GM19035 (cell line): ENCODE results near the gene COG5.
"Not testable (repeated sequence)": the region's sequence is repeated elsewhere in the genome, so short reads cannot be mapped to it uniquely, and the experiment has no call there.

Experiments
- ATAC-seq: cut with Tn5 transposase; IDR thresholded peaks from one replicate; pipeline ENCODE4 v1.9.1; 2021; ENCODE audit not compliant: unreplicated experiment

The COG5 gene

DNA sequence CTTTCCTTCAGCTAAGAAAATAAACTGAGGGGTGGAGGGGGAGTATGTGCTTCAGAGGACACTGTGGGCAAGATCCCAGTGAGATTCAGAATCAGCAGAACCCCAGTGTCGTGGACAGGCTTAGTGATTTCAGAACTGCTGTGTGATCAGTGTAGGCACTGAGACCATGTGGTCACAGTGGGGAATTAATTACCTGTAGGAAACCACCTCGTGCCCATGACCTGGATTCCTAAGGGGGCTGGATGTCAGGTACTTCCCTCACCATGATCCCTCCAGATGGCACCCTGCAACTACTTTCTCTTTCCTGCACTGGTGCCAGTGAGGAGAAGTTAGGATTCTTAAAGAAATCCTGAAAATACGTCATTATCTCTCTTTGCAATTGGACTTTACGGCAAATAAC lies 330.5 kb downstream of the COG5 start:
- ATAC-seq = no peak

DNA sequence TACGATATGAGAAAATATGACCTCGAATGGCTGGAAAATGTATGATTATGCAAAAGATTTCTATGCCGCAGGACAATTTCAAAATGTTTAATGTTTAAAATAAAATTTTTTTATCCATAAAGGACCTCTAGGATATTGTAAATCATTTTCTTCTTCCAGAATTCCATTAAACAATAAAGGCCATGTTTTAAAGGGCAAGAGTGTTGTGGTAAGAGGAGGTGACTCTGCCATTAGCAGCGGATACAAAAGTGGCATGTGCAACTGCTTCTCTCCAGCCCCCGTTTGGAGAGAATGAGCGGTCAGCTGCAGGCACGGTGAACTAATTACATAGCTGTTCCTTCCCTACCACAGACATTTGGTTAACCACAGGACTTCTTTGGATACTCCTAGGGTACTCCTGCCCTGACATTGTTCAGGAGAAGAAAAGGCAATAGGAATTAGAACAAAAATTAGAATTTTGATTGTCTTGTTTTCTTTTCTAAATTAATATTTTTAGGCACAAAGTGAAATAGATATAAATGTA lies 331.1 kb downstream of the COG5 start:
- ATAC-seq = no peak

DNA sequence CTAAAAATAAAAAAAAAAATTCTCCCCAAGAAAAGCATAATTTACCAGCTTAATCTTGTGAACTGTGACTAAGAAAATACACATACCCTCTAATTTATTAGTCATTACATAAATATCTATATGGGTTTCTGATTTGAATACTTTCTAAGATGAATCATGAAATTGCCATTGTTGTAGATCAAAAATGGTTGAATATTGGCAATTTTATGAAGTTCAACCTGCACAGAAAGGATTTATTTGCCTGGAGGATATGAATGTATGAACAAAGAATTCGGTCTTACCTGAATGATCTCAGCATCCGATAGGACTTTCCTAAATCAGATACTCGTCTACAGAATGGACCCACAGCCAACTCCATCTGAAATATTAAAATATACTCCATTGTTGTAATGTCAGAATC lies 333.4 kb downstream of the COG5 start:
- ATAC-seq = no peak

DNA sequence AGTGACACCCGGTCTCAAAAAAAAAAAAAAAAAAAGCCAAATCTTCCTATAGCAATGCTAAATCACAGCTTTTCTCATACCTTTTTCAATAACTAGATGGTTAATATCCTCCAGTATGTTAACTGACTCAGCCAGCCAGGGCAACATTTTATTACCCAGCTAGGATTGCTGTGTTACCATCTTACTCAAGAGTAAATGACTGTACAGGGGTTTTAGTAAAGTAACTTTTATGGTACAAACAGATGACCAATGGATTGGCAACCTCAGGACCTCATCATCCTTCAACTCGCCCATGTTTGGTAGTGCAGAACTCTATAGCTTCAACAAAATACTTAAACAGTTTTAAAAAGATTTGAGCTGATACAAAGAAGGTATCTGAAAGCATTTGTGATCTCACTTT lies 335.4 kb downstream of the COG5 start:
- no peak for ATAC-seq

DNA sequence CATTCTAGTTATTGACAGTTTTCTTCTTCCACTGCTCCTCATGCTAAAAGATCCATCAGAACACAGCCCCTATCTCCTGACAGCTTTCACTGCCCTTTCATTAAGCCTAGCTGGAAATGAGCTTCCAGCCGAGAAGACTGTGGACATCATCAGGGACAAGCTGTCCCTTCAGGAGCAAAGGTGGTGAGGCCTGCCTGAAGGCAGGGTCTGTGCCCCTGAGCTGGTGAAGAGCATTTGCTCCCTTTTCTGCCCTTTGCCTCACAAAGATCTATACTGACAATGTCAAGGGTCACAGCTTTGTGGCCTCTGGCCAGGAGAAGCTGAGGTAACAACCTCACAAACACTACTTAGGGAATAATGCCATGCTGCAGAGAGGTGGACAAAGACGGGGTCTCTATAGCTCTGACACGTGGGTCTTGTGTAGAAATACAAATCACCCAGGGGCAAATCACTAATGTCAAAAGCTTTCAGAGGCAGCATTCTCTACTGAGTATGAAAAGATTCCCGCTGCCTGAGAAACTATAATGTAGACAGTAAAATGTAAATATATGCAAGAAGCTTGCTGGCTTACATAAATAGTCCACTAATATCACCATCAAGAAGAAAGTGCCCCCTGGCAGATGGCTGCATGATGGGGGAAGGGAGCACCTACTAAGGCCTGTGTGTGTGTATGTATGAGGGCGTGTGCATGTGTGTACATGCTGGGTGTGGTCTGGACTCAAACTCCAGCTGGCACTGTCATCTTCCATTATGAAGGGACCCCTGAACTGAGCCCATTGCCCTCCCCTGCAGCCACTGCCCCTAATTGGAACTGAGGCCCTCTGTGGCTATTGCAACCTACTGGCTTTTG lies 339.1 kb downstream of the COG5 start:
- ATAC-seq = no peak

DNA sequence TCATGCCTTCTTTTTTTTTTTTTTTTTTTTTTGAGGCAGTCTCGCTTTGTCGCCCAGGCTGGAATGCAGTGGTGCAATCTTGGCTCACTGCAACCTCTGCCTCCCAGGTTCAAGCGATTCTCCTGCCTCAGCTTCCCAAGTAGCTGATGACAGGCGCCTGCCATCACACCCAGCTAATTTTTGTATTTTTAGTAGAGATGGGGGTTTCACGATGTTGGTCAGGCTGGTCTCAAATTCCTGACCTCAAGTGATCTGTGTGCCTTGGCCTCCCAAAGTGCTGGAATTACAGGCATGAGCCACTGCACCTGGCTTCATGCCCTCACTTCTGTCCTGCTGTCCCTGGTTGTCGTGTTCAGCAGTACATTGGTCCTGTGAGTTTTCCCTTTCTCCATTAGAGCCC lies 342.9 kb downstream of the COG5 start:
- not testable (repeated sequence) for ATAC-seq

DNA sequence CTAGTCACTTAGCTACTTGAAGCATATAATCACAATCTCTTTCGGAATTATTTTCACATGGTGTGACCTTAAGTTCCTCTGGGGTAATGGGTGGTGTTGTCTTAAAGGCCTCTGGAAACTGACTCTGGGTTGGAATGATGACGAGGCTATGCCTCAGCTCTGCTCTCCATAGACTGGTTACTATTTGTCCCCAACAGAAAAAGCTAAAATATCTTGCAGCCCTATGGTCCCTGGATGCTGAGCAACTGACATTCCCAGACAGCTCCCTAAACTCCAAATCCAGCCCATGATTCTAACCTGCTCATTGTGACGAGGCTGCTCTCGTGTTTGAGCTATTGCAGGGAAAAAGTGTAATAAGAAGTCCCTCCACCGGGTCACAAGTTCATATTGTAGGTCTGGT lies 343.4 kb downstream of the COG5 start:
- ATAC-seq = no peak

DNA sequence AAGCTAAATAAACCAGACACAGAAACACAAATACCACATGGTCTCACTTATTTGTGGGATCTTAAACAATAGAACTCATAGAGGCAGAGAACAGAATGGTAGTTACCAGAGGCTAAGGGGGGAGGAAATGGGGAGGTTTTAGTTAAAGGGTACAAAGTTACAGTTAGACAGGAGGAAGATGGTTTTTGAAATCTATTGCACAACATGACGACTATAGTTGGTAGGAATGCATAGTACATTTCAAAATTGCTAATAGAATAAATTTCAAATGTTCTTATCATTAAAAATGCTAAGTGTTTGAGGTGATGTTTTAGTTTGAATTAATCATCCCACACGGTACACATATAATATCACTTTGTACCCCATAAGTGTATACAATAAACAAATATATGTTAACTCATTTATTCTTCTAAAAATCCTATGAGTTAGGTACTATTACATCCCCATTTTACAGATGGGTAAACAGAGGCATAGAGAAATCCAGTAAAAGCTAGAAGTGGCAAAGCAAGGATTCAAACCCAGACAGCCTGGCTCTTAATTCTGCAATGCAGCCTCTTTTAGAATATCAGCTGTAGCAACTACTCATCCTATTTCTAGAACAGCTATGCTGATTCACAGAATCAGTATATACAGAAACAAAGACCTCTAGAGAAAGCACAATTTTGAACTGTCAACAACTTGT lies 344.0 kb downstream of the COG5 start:
- no peak for ATAC-seq

DNA sequence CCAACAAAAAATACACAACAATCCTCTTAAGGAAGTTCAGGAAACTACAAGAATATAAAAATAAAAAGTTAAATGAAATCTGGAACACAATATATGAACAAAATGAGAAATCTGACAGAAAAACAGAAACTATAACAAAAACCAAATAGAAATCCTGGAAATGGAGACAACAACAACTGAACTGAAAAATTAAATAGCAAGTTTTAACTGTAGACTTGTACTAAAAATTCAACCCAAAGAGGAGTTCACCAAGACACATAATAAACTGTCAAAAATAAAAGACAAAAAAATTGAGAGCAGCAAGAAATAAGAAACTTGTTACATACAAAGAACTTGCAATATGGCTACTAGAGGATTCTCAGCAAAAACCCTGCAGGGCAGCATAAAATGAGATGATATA lies 349.8 kb downstream of the COG5 start:
- no peak for ATAC-seq

DNA sequence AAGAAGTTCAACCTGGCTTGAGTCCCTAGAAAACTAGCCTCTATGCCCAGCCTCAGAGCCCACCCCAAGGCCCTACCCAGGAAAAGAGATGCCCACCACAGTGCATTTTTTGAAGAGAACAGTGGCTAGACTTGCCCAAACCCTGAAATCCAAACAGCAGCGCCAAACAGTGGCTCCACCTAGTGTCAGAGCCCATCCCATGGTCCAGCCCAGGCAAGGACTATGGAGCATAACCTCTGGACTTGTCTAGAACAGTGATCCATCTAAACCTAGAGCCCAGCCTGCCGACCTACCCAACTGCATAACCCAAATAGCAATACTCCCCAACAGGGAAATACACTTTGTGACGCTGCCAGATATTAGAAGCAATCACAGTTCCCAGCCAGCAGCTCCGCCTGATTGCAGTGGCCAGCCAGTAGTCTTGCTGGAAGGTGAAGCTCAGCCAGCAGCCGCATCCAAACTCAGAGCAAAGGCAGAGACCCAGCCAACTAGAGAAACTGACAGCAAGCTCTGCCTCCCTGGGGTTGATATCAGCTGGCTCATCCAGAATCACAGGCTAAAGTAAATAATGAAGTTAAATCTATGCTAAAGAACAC lies 350.4 kb downstream of the COG5 start:
- ATAC-seq = no peak

DNA sequence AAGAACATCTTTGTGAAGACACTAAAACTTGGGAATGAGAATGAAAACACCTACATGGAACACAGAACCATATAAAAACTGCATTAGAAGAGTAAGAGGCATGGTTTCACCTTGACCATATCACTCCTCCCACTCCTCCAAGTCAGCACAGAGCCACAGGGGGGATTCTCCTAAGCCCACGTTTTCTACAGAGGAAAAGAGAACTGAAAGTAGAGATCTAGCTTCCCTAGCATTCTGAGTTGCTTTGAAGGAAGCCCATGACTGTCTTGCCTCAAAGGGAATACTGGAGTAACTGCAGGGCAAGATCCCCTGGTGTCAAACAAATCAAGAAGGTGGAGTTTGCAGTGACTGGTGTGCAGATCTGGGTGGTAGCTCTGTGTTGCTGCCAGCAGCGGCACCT lies 351.0 kb downstream of the COG5 start:
- ATAC-seq = no peak

DNA sequence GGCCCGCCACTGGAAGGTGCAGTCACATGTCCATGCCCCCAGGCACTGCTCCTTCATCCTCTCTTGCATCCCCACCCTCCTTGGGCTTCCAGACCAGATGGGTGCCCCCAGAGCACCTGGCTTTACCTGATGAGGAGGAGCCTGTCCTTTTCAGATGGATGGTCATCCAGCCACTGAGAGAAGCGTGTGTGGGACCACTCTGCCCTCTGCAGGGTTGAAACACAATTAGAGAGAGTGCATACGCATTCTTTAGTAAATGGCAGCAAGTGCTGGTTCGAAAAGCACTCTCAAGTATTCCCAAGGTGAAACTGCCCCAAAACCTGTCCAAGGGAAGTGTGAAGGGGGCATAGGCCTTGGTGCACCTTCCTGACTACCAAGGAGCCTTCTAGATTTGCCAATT lies 353.3 kb downstream of the COG5 start:
- no peak for ATAC-seq

DNA sequence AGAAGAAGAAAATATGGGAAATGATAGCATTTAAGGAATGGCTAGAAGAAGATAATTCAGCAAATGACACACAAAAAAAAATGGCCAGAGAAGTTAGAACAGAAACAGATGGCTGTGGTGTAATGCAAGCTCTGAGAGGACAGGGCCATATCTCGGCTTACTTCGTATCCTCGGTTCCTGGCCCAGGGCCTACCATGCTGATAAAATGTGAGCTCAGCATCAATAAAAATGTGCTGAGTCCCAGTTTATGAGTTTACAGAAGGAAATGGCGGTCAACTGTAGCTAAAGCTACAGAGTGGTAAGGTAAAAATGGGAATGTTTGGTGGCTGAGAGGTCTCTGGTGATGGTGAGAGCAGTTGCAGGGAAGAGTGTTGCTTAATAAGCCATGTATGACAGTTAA lies 354.2 kb downstream of the COG5 start:
- no peak for ATAC-seq

DNA sequence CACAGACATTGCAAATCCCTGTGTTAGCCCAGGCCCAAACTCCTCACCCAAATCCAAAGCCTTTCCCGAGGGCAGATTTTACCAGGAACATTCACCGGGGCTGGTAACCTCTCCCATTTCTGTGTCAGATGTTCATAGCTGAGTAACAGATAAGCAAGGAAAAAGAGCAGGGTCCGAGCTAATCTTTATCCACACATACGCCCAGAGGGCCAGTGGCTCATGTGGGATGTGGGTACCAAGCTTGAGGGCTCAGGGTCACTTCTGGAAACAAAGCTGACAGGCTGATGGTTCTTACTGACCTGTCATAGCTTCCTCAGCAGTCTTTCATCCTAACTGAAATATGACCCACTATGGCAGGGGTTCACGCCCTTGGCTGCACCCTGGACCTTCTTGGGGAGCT lies 355.2 kb downstream of the COG5 start:
- ATAC-seq = no peak

DNA sequence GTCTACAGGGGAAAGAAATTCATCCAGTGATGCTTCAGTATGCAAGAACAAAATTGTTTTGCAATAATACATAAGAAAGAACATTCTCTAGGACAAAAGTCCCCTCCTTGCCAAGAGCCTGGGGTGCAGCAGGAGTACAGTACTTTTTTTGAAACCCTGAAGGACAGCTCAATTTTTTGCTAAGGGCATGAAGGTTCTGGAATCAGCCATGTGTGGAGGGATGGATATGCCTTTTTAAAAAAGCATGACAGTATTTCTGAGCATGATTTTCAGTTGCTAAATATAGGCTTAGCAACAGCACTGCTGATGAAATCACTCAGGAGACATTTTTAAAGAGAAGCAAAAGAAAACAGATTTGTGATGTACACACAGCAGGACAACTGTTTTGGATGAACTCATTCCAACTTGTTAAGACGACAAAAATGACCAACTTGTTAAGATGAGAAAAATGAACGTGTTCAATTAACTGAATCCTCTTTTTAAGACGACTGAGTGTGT lies 355.6 kb downstream of the COG5 start:
- no peak for ATAC-seq

DNA sequence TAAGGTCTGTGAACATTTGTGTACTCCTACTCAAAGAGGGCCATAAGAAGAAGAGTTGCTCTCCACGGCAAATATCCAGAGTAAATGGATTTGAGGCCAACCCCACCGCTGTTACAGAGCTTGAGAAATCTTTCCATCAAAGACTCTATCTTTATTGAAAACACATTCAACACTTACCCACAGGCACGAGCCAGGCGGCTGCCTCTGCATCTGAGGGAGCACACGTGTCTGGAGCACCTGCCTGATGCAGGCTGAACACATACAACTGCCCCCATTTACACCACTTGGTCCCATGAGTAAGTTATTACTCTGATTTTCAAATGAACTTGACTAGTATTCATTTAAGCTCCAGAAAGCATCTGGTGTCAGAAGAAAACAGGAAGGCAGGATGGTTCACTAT lies 356.3 kb downstream of the COG5 start:
- no peak for ATAC-seq

DNA sequence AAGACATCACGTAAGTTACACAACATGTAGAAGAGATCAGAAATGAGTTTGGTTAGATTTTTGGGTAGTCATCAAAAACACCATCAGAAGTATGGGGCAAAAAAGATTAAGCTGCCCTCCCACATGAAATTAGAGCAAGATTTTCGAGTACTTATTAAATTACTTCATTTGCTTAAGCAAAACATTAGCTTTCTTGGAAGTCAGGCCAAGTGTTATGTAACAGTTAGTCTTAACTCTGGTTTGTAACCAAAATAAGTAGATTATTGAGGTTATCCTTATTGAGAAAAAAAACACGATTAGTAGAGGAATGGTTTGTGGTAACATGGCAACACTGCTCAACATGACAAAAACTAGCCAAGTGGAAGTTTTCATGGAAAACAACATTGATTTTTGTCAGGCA lies 357.0 kb downstream of the COG5 start:
- ATAC-seq = no peak

DNA sequence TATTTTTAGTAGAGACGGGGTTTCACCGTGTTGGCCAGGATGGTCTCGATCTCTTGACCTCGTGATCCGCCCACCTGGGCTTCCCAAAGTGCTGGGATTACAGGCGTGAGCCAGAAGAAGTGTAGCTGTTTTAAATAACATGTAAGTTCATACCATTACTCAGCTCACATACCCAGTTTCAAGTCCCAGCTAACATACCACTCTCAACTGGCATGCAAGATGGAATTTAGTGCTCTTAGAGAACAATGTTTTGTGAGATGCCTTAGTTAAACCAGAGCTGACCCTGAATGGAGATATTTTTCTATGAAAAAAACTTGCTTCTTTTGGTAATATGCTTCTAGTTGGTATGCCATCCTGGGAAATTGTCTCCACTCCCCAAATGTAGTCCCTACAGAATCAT lies 357.6 kb downstream of the COG5 start:
- no peak for ATAC-seq

DNA sequence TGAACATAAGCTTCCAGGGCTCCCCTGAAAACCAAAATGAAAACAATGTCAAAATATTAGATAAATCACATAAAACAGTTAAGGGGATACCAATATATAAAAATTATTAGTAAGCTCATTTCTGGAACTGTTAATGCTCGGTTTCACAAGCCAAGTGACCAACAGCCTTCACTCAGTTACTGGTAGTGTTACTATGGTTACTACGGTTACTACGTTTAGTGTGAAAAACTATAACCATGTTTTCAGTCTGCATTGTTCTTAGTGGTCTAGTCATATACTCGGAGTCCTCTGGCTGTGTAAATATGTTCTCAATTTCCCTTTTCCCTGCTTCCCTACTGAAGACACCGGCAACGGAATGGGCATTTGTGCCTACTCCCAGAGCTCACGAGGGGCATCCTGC lies 360.1 kb downstream of the COG5 start:
- no peak for ATAC-seq

DNA sequence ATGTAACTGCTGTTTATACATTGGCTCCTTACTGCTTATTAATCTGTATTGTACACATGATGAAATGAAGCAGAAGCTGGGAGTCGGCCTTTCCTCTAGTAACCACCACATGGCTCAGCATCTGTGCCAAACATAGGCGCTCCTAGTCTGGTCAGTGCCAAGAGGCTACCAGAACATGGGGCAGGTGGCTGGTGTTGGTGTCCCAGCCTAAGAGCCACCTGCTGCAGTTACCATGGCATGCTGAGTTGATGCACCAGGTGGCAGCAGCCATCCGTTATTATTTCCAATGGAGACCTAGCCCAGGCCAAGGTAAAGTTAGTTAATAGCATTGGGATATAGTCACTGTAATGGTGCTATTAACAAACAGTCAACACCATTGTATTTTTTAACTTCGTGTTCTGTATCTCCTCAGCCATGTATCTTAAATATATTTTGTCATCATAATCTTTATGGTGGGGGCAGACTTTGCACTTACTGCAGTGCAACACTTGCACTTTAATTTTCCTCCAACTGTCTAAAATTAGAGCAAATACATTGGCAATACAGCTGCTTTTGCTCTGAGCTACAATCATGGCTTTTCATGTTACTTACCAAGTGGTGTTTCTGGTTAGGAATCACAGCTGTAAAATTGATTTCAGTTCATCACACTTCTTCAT lies 361.8 kb downstream of the COG5 start:
- ATAC-seq = no peak

DNA sequence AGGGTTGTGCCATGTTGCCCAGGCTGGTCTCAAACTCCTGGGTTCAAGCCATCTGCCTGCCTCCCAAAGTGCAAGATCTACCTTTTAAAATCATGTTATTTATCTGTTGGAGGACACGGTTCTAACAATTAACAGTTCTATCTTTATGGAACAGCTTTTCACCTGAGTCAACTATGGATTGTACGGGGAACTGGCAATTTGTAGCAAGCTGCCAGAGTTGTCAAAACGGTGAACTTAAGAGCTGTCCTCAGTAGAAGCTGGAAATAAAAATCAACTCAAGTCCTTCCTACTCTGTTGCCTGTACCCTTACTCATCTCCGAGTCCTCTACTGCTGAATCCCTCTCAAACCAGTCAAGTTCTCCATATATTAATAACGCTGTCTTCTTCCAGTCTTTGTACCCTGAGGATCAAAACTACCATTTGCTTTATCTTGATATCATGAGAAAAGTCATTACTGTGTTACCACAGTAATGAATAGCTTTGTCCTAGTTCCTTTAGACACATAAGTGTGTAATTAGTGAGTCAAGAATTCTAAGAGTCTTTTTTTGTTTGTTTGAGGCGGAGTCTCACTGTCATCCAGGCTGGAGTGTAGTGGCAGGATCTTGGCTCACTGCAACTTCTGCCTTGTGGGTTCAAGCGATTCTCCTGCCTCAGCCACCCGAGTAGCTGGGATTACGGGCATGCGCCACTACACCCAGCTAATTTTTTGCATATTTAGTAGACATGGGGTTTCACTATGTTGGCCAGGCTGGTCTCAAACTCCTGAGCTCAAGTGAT lies 366.7 kb downstream of the COG5 start:
- ATAC-seq = no peak
